Activated CD4-positive, alpha-beta T cell treated with anti-CD3 and anti-CD28 coated beads, Interleukin-2, amount 50 U/mL, for 48 hours (primary cell): ENCODE results near the gene PGM1.

Experiments
- DNase-seq, 2 experiments: peaks; one replicate each; pipeline ENCODE4 v3.0.0-alpha.2; 2020

The PGM1 gene

DNA sequence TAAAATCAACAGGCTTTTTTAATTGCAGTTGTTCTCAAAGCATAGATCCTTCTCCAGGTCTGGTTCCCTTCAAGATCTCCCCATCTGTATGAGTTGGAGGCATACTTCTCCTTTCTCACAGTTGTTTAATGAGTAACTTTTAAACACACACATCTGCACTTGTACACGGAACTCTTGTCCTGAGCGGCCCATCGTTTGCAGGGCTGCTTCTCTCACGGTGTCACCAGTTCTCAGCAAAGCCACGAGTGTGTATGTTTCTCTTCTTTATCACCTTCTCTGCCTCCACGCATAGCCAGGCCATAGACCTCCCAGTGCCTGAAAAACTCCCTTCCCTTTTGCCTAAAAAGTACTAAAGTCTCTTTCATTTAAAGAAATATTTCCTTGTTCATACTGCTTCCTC lies 111.9 kb downstream of the PGM1 start:
- DNase-seq = no peak

- DNase-seq = no peak
Measured at GRCh38 chr1:63709267-63709828, 116.1 kb downstream of the PGM1 start.
